A673 (cell line): ENCODE results near the gene FLYWCH1.

Experiments used
- CTCF ChIP-seq: fragments of 300-800, 200-600 bp; sonication (generic); conservative IDR thresholded peaks from 2 replicates; pipeline ENCODE4 v1.5.1; 2017; ENCODE audit warnings: low read depth, mild to moderate bottlenecking, antibody characterized with exemption, low read length, moderate library complexity, mixed read lengths
- EZH2 ChIP-seq: fragments of 200-600 bp; sonication (generic); IDR thresholded peaks from 2 replicates; pipeline ENCODE4 v1.6.1; 2017; ENCODE audit warnings: borderline replicate concordance, low read depth, mild to moderate bottlenecking, mixed read lengths, antibody characterized with exemption, low read length; ENCODE audit not compliant: poor library complexity, severe bottlenecking

- TF ChIP-seq CTCF (no peak), EZH2 (no peak)
Observed at GRCh38 chr16:2904922-2905240, 6.8 kb upstream of the FLYWCH1 start.
